GM12878 (cell line): ENCODE data around the gene APBA1.

ENCODE experiments used
- BHLHE40 ChIP-seq, 2 experiments: fragments of 450-650 bp in 1 of 2; IDR thresholded peaks; 2 replicates each; pipeline ENCODE4 v1.6.1; 2011 to 2017; ENCODE audit warnings: low read depth in 2 of 2, borderline replicate concordance in 1 of 2, improper control_type of control experiment in 1 of 2, low read length in 1 of 2, mild to moderate bottlenecking in 1 of 2
- CHD4 ChIP-seq: fragments of 200-600 bp; sonication (generic); IDR thresholded peaks from 2 replicates; pipeline ENCODE4 v1.6.1; 2016; ENCODE audit warnings: mild to moderate bottlenecking
- CTCF ChIP-seq, 3 experiments: IDR thresholded peaks in 2 of 3; conservative IDR thresholded peaks in 1 of 3; 2 replicates each; pipeline ENCODE4 v1.5.1; 2011; ENCODE audit warnings: low read depth in 3 of 3, low read length in 3 of 3, mild to moderate bottlenecking in 3 of 3, control low read depth in 2 of 3, moderate library complexity in 2 of 3, inconsistent platforms in 1 of 3, mixed read lengths in 1 of 3; ENCODE audit not compliant: control insufficient read depth in 2 of 3, insufficient read depth in 1 of 3; ENCODE audit errors: extremely low read depth in 1 of 3
- EED ChIP-seq: sonication (generic); IDR thresholded peaks from 2 replicates; pipeline ENCODE4 v1.6.1; 2016; ENCODE audit warnings: antibody characterized with exemption, low read depth
- EP300 ChIP-seq, 2 experiments: fragments of 150-350 bp in 1 of 2; IDR thresholded peaks; 2 replicates each; pipeline ENCODE4 v1.6.1; 2011 to 2012; ENCODE audit warnings: low read depth in 2 of 2, low read length in 2 of 2, borderline replicate concordance in 1 of 2, improper control_type of control experiment in 1 of 2, inconsistent platforms in 1 of 2; ENCODE audit not compliant: control insufficient read depth in 1 of 2
- FOS ChIP-seq: IDR thresholded peaks from 3 replicates; pipeline ENCODE4 v1.6.1; 2011; ENCODE audit warnings: borderline replicate concordance; ENCODE audit not compliant: insufficient read length; ENCODE audit errors: extremely low read depth
- HDGF ChIP-seq: fragments of 450-650 bp; IDR thresholded peaks from 2 replicates; pipeline ENCODE4 v1.6.1; 2016; ENCODE audit warnings: antibody characterized with exemption
- KDM1A ChIP-seq: fragments of 200-600 bp; sonication (generic); IDR thresholded peaks from 2 replicates; pipeline ENCODE4 v1.6.1; 2016; ENCODE audit warnings: borderline replicate concordance
- NRF1 ChIP-seq: conservative IDR thresholded peaks from 2 replicates; pipeline ENCODE4 v1.6.1; 2011; ENCODE audit warnings: mild to moderate bottlenecking, low read depth, low read length, improper control_type of control experiment
- POLR2A ChIP-seq: IDR thresholded peaks from 2 replicates; pipeline ENCODE4 v1.6.1; 2011; ENCODE audit warnings: low read depth, mild to moderate bottlenecking, low read length
- ZNF384 ChIP-seq: IDR thresholded peaks from 2 replicates; pipeline ENCODE4 v1.6.1; 2012; ENCODE audit warnings: low read depth, mild to moderate bottlenecking, low read length, improper control_type of control experiment, borderline replicate concordance

DNA sequence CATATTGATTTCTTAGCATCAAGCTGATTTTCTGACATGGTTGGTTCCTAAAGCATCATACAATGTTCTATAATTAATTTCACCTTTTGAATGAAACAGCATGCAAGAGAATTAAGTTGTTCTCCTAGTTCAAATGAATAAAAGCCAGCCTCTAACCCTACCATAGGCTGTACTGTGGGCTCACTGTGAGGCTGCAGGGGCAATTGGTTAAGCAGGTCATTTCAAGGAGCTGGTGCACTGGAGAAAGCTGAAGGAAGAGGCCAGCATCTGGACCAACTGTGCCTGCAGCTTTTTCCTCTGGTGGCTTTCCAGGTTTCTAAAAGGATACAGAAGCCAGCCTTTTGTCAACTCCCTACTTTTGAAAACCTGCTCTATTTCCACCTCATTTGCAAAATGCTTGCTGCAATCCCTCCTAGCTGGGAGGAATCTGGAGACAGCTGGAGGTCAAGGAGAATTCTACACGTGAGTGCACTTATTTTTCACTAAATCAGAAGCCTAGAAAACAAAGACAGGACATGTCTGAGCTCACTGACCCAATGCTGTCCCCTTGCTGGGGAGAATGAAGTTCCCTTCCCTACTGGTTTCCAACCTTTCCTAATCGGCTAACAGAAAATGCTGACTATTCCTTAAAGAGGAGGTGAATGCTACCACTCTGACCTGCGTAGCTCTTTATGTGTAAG, 158.9 kb downstream of the APBA1 start:
- no peak for TF ChIP-seq EP300 (IDR thresholded peaks at IDR 0.05; ENCODE audit: borderline replicate concordance in 1 of 2, control insufficient read depth in 1 of 2, low read depth in 2 of 2, low read length in 2 of 2)
- no peak for TF ChIP-seq ZNF384
- TF ChIP-seq NRF1 = no peak
- TF ChIP-seq POLR2A = no peak
- TF ChIP-seq KDM1A = no peak
- TF ChIP-seq FOS = no peak
- TF ChIP-seq EED = no peak
- no peak for TF ChIP-seq CHD4
- TF ChIP-seq CTCF (IDR thresholded peaks at IDR 0.05 in 2 of 3, conservative IDR thresholded peaks at IDR 0.05 in 1 of 3; ENCODE audit: control insufficient read depth in 2 of 3, extremely low read depth in 1 of 3, insufficient read depth in 1 of 3, low read depth in 3 of 3, low read length in 3 of 3) = no peak
- no peak for TF ChIP-seq BHLHE40 (IDR thresholded peaks at IDR 0.05; ENCODE audit: borderline replicate concordance in 1 of 2, low read depth in 2 of 2, low read length in 1 of 2)
- no peak for TF ChIP-seq HDGF
